Measurements from ENCODE around the gene DNAJC2. TPM values are rescaled to one million over a fixed set of nuclear protein-coding genes. Genes with fewer than 3 reads are reported as not detected.

DNAJC2 gene
- total RNA-seq, 2 experiments from 2014 or later = 45.8 to 48.9 TPM

DNA sequence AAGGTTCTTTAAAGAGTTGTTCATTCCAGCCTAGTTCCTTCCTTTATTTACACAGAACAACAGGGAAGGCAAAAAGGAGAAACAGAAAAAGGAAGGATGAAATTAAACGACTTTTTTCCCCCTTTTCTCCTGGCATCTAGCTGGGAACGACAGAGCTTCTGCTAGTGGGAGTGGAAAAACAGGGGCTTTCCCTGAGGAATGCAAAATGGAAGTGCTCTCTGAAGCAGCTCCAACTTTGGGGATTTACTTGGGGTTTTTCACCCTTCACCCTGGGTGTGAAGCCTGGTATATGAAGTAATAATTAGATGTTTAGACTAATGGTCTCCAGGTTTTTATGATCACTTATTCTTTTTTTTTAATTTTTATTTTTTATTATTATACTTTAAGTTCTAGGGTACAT, 43.1 kb downstream of the DNAJC2 start:
- Mint-ChIP-seq H3K9me3 (peaks cover 2% of the 10 kb centered on the region), H3K27ac (peak overlapping the region; percentile 20), H3K4me1 (ENCODE audit: low read depth) (peaks cover 46% of the 10 kb centered on the region), H3K27me3 (no peaks in the 10 kb centered on the region), H3K36me3 (ENCODE audit: low read depth) (peaks cover 58% of the 10 kb centered on the region), H3K4me3 (no peak overlapping the region)
- POLR2A ChIA-PET = interaction anchor here (1.5 kb wide), 2 partner anchors 11 to 46 kb away, joined by 4 to 6 read pairs; partner anchors contain the start of gene PSMC2
- TF ChIP-seq, protein P1, sequence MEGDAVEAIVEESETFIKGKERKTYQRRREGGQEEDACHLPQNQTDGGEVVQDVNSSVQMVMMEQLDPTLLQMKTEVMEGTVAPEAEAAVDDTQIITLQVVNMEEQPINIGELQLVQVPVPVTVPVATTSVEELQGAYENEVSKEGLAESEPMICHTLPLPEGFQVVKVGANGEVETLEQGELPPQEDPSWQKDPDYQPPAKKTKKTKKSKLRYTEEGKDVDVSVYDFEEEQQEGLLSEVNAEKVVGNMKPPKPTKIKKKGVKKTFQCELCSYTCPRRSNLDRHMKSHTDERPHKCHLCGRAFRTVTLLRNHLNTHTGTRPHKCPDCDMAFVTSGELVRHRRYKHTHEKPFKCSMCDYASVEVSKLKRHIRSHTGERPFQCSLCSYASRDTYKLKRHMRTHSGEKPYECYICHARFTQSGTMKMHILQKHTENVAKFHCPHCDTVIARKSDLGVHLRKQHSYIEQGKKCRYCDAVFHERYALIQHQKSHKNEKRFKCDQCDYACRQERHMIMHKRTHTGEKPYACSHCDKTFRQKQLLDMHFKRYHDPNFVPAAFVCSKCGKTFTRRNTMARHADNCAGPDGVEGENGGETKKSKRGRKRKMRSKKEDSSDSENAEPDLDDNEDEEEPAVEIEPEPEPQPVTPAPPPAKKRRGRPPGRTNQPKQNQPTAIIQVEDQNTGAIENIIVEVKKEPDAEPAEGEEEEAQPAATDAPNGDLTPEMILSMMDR (IDR thresholded peaks at IDR 0.05) = no peak
- CTCF ChIA-PET = no interaction called here
- ATAC-seq (no peak), DNase-seq (no peak)
- intact Hi-C loops (cut with micrococcal nuclease) = loop anchor here (5.0 kb wide), 1 partner anchor 46 kb away; the partner anchor contains the start of gene PSMC2

DNA sequence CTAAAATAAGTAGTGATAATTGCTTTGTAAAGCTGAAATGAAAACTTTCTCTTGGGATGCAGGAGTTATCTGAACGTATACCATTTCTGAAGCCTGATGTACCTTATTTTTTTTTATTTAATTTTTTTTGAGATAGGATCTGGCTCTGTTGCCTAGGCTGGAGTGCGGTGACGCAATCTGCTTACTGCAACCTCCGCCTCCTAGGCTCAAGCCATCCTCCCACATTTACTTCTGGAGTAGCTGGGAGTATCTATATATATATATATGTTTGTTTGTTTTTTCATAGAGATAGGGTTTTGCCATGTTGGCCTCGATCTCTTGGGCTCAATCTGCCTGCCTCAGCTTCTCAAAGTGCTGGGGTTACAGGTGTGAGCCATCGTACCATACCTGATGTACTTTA, 44.9 kb downstream of the DNAJC2 start:
- H3K36me3 Mint-ChIP-seq (ENCODE audit: low read depth) = peaks cover 48% of the 10 kb centered on the region
- no peaks in the 10 kb centered on the region for H3K27me3 Mint-ChIP-seq
- H3K4me1 Mint-ChIP-seq (ENCODE audit: low read depth) = peaks cover 39% of the 10 kb centered on the region
- DNase-seq = no peak
- intact Hi-C loops (cut with micrococcal nuclease) = loop anchor here (5.0 kb wide), 1 partner anchor 48 kb away; the partner anchor contains the start of gene PSMC2
- no peak overlapping the region for H3K27ac Mint-ChIP-seq
- POLR2A ChIA-PET = no interaction called here
- no peak overlapping the region for H3K4me3 Mint-ChIP-seq
- H3K9me3 Mint-ChIP-seq = peaks cover 2% of the 10 kb centered on the region
- TF ChIP-seq, protein P1 (IDR thresholded peaks at IDR 0.05) = no peak
- CTCF ChIA-PET = interaction anchor here (0.6 to 1.5 kb wide), 2 partner anchors 27 to 222 kb away, joined by 3 to 5 read pairs; no protein-coding TSS in a partner anchor
- no peak for ATAC-seq

DNA sequence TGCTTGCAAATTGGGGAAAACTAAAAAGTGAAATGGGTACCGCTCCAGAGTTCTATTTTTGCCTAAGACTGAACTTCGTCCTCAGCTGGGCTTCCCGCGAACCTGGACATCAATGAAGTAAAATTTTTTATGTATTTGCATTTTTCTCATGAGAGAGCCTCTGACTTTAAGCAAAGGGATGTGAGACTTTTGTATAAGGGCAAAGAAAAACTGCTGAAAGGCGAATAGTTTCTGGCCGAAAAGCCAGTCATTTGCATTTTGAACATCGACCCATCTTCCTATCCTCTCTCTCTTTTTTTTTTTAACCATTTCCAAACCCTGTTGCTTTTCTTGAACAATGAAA, 46.8 kb downstream of the DNAJC2 start:
- TF ChIP-seq, protein P1 (IDR thresholded peaks at IDR 0.05) = no peak
- POLR2A ChIA-PET = interaction anchor here (0.6 to 2.2 kb wide), 7 partner anchors 18 to 245 kb away, joined by 3 to 9 read pairs (median 4); partner anchors contain the start of genes DNAJC2 and PSMC2
- no peak for ATAC-seq

DNA sequence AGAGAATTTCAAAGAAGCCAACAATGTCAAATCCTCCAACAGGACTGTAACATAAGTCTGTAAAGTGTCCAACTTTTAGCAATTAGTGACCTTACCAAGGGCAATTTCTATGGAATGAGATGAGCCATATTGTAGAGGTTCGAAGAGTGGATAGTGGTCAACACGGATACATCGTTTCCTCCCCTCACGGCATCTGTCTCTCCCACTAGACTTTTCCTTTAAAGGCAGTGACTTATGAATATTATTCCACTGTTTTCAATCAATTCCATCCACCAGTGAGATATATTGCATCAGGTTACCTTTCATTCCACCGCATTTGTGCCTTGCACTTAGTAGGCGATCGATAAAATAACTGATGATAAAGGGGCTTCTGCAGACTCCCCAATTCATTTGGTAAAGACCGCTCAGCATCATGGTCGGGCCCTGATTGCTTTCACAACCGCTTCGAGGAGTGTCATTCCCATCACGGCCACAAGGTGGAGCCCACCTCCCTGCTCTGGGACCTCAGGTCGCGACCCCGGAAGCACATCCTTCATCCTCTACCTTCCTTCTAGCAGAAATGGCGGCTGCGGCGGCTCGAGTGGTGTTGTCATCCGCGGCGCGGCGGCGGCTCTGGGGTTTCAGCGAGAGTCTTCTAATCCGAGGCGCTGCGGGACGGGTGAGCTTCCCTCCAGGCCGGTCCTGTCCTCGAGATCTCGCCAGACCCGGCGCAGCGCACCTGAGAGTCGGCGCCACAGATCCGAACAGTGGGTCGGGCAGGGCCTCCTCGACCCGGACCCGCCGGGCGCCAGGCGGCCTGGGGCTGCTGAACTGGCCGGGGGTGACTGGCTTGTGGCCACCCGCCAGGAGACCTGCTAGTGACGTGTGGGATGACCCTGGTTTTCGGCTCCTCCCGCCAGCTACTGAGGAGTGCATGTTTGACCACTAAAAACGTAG, 47.4 kb downstream of the DNAJC2 start, which contains the start of gene PMPCB:
Gene PMPCB, plus strand, starts transcription at position 535 of the 936 bp plus-strand sequence. Its CDS starts 25 bp downstream, at position 560.
- ATAC-seq (peak; percentile 99), DNase-seq (peak; percentile 99)
- CTCF ChIA-PET = interaction anchor here (0.6 to 1.9 kb wide), 11 partner anchors 10 to 110 kb away, joined by 3 to 9 read pairs (median 3); no protein-coding TSS in a partner anchor
- Mint-ChIP-seq H3K27ac (peak within 1 kb of the TSS; percentile 91), H3K4me3 (peak within 1 kb of the TSS; percentile 98), H3K9me3 (no peaks in the 10 kb centered on the region), H3K27me3 (no peaks in the 10 kb centered on the region), H3K36me3 (ENCODE audit: low read depth) (peaks cover 28% of the 10 kb centered on the region), H3K4me1 (ENCODE audit: low read depth) (peaks cover 26% of the 10 kb centered on the region)
- intact Hi-C loops (cut with micrococcal nuclease) = loop anchor here (1.0 kb wide), 1 partner anchor 110 kb away; no protein-coding TSS in a partner anchor
- TF ChIP-seq, protein P1 (IDR thresholded peaks at IDR 0.05) = peak; percentile 86
- POLR2A ChIA-PET = interaction anchor here (0.6 to 2.2 kb wide), 7 partner anchors 17 to 245 kb away, joined by 3 to 9 read pairs (median 4); partner anchors contain the start of genes DNAJC2 and PSMC2

More for the DNA sequence above, 46.8 kb downstream of the DNAJC2 start:
- intact Hi-C loops (cut with micrococcal nuclease) = loop anchor here (1.0 kb wide), 1 partner anchor 109 kb away; no protein-coding TSS in a partner anchor
- no peaks in the 10 kb centered on the region for H3K9me3 Mint-ChIP-seq
- H3K4me1 Mint-ChIP-seq (ENCODE audit: low read depth) = peaks cover 30% of the 10 kb centered on the region
- DNase-seq = no peak
- no peaks in the 10 kb centered on the region for H3K27me3 Mint-ChIP-seq
- H3K27ac Mint-ChIP-seq = peak overlapping the region; percentile 91
- H3K36me3 Mint-ChIP-seq (ENCODE audit: low read depth) = peaks cover 32% of the 10 kb centered on the region
- CTCF ChIA-PET = interaction anchor here (0.6 to 1.9 kb wide), 10 partner anchors 9 to 110 kb away, joined by 3 to 9 read pairs (median 4); no protein-coding TSS in a partner anchor
- peak overlapping the region; percentile 98 for H3K4me3 Mint-ChIP-seq

Measured in activated CD8-positive, alpha-beta T cell treated with anti-CD3 and anti-CD28 coated beads for 36 hours (primary cell).